ENCODE results near the gene BSG.
"Not testable (repeated sequence)": the region's sequence is repeated elsewhere in the genome, so short reads cannot be mapped to it uniquely, and the experiment has no call there.

Gene BSG

GRCh38 chr19:618247-618619, 45.8 kb downstream of the BSG start:
- in situ Hi-C loops (cut with HindIII; ENCODE audit: low sequenced_read_pairs): no loop called here
- no peak overlapping the region for H3K4me3 ChIP-seq (ENCODE audit: low read depth, low read length)
- no peak for TF ChIP-seq CTCF (IDR thresholded peaks at IDR 0.05; ENCODE audit: low read depth, low read length)
- DNase-seq (ENCODE audit: low read depth, low spot score): no peak

GRCh38 chr19:618674-619285, 46.4 kb downstream of the BSG start:
- no peak for TF ChIP-seq CTCF (IDR thresholded peaks at IDR 0.05; ENCODE audit: low read depth, low read length)
- in situ Hi-C loops (cut with HindIII; ENCODE audit: low sequenced_read_pairs): no loop called here
- no peak for DNase-seq (ENCODE audit: low read depth, low spot score)
- H3K4me3 ChIP-seq (ENCODE audit: low read depth, low read length): no peak overlapping the region

GRCh38 chr19:619286-620002, 47.0 kb downstream of the BSG start:
- in situ Hi-C loops (cut with HindIII; ENCODE audit: low sequenced_read_pairs): no loop called here
- no peak for TF ChIP-seq CTCF (IDR thresholded peaks at IDR 0.05; ENCODE audit: low read depth, low read length)
- no peak for DNase-seq (ENCODE audit: low read depth, low spot score)

GRCh38 chr19:620166-620862, 47.9 kb downstream of the BSG start:
- in situ Hi-C loops (cut with HindIII; ENCODE audit: low sequenced_read_pairs): no loop called here
- DNase-seq (ENCODE audit: low read depth, low spot score): no peak
- no peak for TF ChIP-seq CTCF (IDR thresholded peaks at IDR 0.05; ENCODE audit: low read depth, low read length)
- no peak overlapping the region for H3K4me3 ChIP-seq (ENCODE audit: low read depth, low read length)

More at GRCh38 chr19:619286-620002, 47.0 kb downstream of the BSG start:
- no peak overlapping the region for H3K4me3 ChIP-seq (ENCODE audit: low read depth, low read length)

- DNase-seq (ENCODE audit: low read depth, low spot score); in situ Hi-C loops (cut with HindIII; ENCODE audit: low sequenced_read_pairs); H3K4me3 ChIP-seq (ENCODE audit: low read depth, low read length): not testable (repeated sequence)
Observed at GRCh38 chr19:621191-621590, 48.8 kb downstream of the BSG start.

GRCh38 chr19:621819-622218, 49.4 kb downstream of the BSG start:
- no peak for DNase-seq (ENCODE audit: low read depth, low spot score)
- H3K4me3 ChIP-seq (ENCODE audit: low read depth, low read length): no peak overlapping the region
- in situ Hi-C loops (cut with HindIII; ENCODE audit: low sequenced_read_pairs): no loop called here
- no peak for TF ChIP-seq CTCF (IDR thresholded peaks at IDR 0.05; ENCODE audit: low read depth, low read length)

GRCh38 chr19:622666-623065, 50.3 kb downstream of the BSG start:
- in situ Hi-C loops (cut with HindIII; ENCODE audit: low sequenced_read_pairs): no loop called here
- no peak overlapping the region for H3K4me3 ChIP-seq (ENCODE audit: low read depth, low read length)
- no peak for TF ChIP-seq CTCF (IDR thresholded peaks at IDR 0.05; ENCODE audit: low read depth, low read length)
- DNase-seq (ENCODE audit: low read depth, low spot score): no peak
